GM19025 (cell line): Measurements from ENCODE around the gene CTNNA3.

Experiments
- ATAC-seq: cut with Tn5 transposase; IDR thresholded peaks from one replicate; pipeline ENCODE4 v1.9.1; 2021; ENCODE audit warnings: mild to moderate bottlenecking, low read depth, moderate library complexity; ENCODE audit not compliant: unreplicated experiment

CTNNA3 gene

GRCh38 chr10:67072654-67073053 lies 623.3 kb downstream of the CTNNA3 start:
- ATAC-seq = no peak

GRCh38 chr10:67050415-67050814 lies 645.6 kb downstream of the CTNNA3 start:
- no peak for ATAC-seq

- ATAC-seq = no peak
These were observed 646.0 kb downstream of the CTNNA3 start for GRCh38 chr10:67049988-67050387.

- ATAC-seq = no peak
These were observed 649.5 kb downstream of the CTNNA3 start for GRCh38 chr10:67046507-67046906.

- no peak for ATAC-seq
These were observed 650.6 kb downstream of the CTNNA3 start for GRCh38 chr10:67045404-67045803.

GRCh38 chr10:67043041-67043440 lies 653.0 kb downstream of the CTNNA3 start:
- ATAC-seq = no peak

- ATAC-seq = no peak
These were observed 659.2 kb downstream of the CTNNA3 start for GRCh38 chr10:67036808-67037207.

- no peak for ATAC-seq
These were observed 662.1 kb downstream of the CTNNA3 start for GRCh38 chr10:67033878-67034277.

GRCh38 chr10:67022099-67022498 lies 673.9 kb downstream of the CTNNA3 start:
- ATAC-seq = no peak

- no peak for ATAC-seq
These were observed 678.8 kb downstream of the CTNNA3 start for GRCh38 chr10:67017218-67017617.

GRCh38 chr10:67015225-67015624 lies 680.8 kb downstream of the CTNNA3 start:
- ATAC-seq = no peak

GRCh38 chr10:67011981-67012380 lies 684.0 kb downstream of the CTNNA3 start:
- no peak for ATAC-seq

- ATAC-seq = no peak
These were observed 684.5 kb downstream of the CTNNA3 start for GRCh38 chr10:67011480-67011879.

- no peak for ATAC-seq
These were observed 690.0 kb downstream of the CTNNA3 start for GRCh38 chr10:67005981-67006380.

GRCh38 chr10:67004690-67005089 lies 691.3 kb downstream of the CTNNA3 start:
- ATAC-seq = no peak

GRCh38 chr10:66999762-67000545 lies 696.0 kb downstream of the CTNNA3 start:
- no peak for ATAC-seq

GRCh38 chr10:66996996-66997395 lies 699.0 kb downstream of the CTNNA3 start:
- no peak for ATAC-seq

GRCh38 chr10:66990143-66990830 lies 705.7 kb downstream of the CTNNA3 start:
- no peak for ATAC-seq

- ATAC-seq = no peak
These were observed 712.5 kb downstream of the CTNNA3 start for GRCh38 chr10:66983475-66983818.

- no peak for ATAC-seq
These were observed 713.1 kb downstream of the CTNNA3 start for GRCh38 chr10:66982792-66983474.

- no peak for ATAC-seq
These were observed 714.0 kb downstream of the CTNNA3 start for GRCh38 chr10:66982053-66982420.
